Myocyte (in vitro differentiated cells): ENCODE data around the gene MXD3. TPM values are rescaled to one million over a fixed set of nuclear protein-coding genes. Genes with fewer than 3 reads are reported as not detected.
A peak's percentile ranks its signal among the peaks of the same experiment; 100 is the strongest.
"Not testable (repeated sequence)": the region's sequence is repeated elsewhere in the genome, so short reads cannot be mapped to it uniquely, and the experiment has no call there.

Experiments used
- DNase-seq: peaks from one replicate; pipeline ENCODE4 v3.0.0-alpha.2; 2012; ENCODE audit warnings: low read depth
- total RNA-seq: library from RNA; depleted of rRNA; stranded (reverse); fragments of >200 nt; gene quantifications from 2 replicates; pipeline ENCODE4 v1.2.3, GENCODE V29; 2014

MXD3 gene
- total RNA-seq, 1 donor from 2014 or later, result 6.4 TPM

GRCh38 chr5:177343777-177344176 lies 32.1 kb upstream of the MXD3 start:
- DNase-seq, result no peak

GRCh38 chr5:177343000-177343399 lies 31.3 kb upstream of the MXD3 start:
- DNase-seq, result not testable (repeated sequence)

- DNase-seq, result no peak
These were observed 27.5 kb upstream of the MXD3 start for GRCh38 chr5:177339107-177339638.

- no peak for DNase-seq
These were observed 26.8 kb upstream of the MXD3 start for GRCh38 chr5:177338251-177339106.

GRCh38 chr5:177336603-177337494 lies 25.2 kb upstream of the MXD3 start:
- DNase-seq, result no peak

GRCh38 chr5:177336112-177336511 lies 24.4 kb upstream of the MXD3 start:
- peak; percentile 34 for DNase-seq

- DNase-seq, result peak; percentile 40
These were observed 24.0 kb upstream of the MXD3 start for GRCh38 chr5:177335701-177336065.

GRCh38 chr5:177334781-177335700 lies 23.3 kb upstream of the MXD3 start:
- DNase-seq, result peak; percentile 40

- peak; percentile 51 for DNase-seq
These were observed 22.5 kb upstream of the MXD3 start for GRCh38 chr5:177334155-177334551.

- DNase-seq, result no peak
These were observed 21.9 kb upstream of the MXD3 start for GRCh38 chr5:177333420-177334154.

GRCh38 chr5:177332896-177333260 lies 21.2 kb upstream of the MXD3 start:
- DNase-seq, result no peak

- DNase-seq, result no peak
These were observed 20.6 kb upstream of the MXD3 start for GRCh38 chr5:177332031-177332895.

GRCh38 chr5:177330991-177331842 lies 19.5 kb upstream of the MXD3 start:
- no peak for DNase-seq

GRCh38 chr5:177329883-177330282 lies 18.2 kb upstream of the MXD3 start:
- DNase-seq, result no peak

- DNase-seq, result no peak
These were observed 17.0 kb upstream of the MXD3 start for GRCh38 chr5:177328545-177329231.

- peak; percentile 74 for DNase-seq
These were observed 16.1 kb upstream of the MXD3 start for GRCh38 chr5:177327539-177328522.
